Large intestine (tissue), 3 donors: ENCODE measurements around the gene LRRC47. TPM values are rescaled to one million over a fixed set of nuclear protein-coding genes. Genes with fewer than 3 reads are reported as not detected.

Experiments used
- DNase-seq, 2 donors: peaks; one replicate each; pipeline versions ENCODE4 v3.0.0 to v3.0.0-alpha.2; 2013
- H3K27ac ChIP-seq: one replicate; pipeline ENCODE4 v1.5.1; 2013; ENCODE audit warnings: low read length
- H3K27me3 ChIP-seq: 2 replicates; pipeline ENCODE4 v1.6.1; 2013; ENCODE audit warnings: low read length; ENCODE audit not compliant: control insufficient read depth, insufficient read depth
- H3K36me3 ChIP-seq: 2 replicates; pipeline ENCODE4 v1.6.1; 2013; ENCODE audit warnings: low read length; ENCODE audit not compliant: control insufficient read depth, insufficient read depth
- H3K4me1 ChIP-seq: one replicate; pipeline ENCODE4 v1.6.1; 2013; ENCODE audit warnings: low read length; ENCODE audit not compliant: control insufficient read depth, insufficient read depth
- H3K4me3 ChIP-seq: one replicate; pipeline ENCODE4 v1.5.1; 2013; ENCODE audit warnings: low read length
- H3K9me3 ChIP-seq: one replicate; pipeline ENCODE4 v1.6.1; 2013; ENCODE audit warnings: mild to moderate bottlenecking, low read depth, low read length, moderate library complexity; ENCODE audit not compliant: control insufficient read depth
- WGBS: methylation state at CpG from one replicate; pipeline ENCODE4 v1.1.5; 2013; ENCODE audit warnings: low lambda C conversion rate; ENCODE audit not compliant: insufficient coverage; 5-methylcytosine and 5-hydroxymethylcytosine counted together
- polyA plus RNA-seq: library from polyadenylated mRNA; unstranded; fragments of 120-200 nt; gene quantifications from one replicate; pipeline ENCODE4 v1.2.1, GENCODE V29; 2013

Gene LRRC47
- polyA plus RNA-seq, 1 donor: 47.9 TPM

DNA sequence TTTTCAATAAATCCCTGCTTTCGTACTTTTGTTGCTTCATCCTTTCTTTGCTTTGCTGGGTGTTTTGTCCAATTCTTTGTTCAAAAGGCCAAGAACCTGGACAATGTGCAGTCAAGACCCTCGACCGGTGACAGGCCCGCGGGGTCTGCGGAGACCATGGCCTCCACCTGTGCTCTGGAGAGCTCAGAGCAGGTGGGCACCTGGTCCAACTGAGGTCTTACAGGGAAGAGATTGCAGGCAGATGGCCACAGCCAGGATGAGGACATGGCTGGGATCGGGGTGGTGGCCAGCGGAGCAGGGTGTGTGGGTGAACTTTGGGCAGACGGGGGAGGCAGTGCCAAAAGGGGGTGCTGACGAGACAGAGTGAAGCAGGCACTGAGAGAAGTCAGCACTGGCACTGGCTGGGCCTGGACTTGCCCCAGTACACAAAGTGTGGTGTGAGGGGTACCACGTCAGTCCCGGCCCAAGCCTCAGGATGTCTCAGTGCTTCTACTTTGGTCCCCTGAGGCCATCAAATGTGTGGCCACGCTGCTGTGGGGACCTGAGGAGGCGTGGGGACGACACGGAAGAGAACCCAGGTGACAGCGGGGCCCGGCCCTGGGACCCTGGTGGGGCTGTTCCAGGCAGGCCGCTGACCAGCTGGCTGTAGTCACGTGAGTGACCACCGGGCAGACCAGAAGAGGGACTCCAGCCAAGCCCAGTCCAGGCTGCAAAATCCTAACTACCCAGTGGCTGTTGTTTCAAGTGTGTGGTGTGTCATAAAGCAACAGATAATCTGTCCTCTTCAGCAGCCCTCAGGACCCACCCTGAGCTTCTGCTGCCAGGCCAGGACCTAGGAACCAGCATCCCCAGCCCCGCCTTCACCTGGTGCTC lies 54.5 kb downstream of the LRRC47 start:
- no peak for DNase-seq
- Histone ChIP-seq H3K4me1 (no peaks in the 10 kb centered on the region), H3K36me3 (peaks cover 37% of the 10 kb centered on the region), H3K9me3 (no peaks in the 10 kb centered on the region), H3K27me3 (no peaks in the 10 kb centered on the region), H3K27ac (no peak overlapping the region), H3K4me3 (no peak overlapping the region)
- no CpG with 5 or more reads among the region's 22 CpGs for WGBS

DNA sequence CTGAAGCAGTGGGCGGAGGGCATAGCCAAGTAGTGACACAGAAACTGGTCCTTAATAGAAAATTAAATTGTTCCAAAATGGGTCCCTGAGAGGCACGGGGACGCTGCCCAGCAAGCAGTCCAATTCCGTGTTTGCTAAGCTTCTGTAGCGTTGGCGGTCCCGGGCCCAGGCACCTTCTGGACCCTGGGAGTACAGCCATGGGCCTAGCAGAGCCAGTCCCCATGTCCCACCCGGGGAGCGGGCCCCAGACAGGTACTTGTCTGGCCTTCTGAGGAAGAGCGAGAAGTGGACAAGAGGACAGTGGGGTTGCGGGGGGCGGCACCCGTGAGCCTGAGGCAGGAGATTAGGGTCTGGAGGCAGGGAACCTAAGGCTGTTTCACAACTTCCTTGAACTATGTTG lies 55.5 kb downstream of the LRRC47 start:
- no peaks in the 10 kb centered on the region for H3K4me1 ChIP-seq
- no peak overlapping the region for H3K27ac ChIP-seq
- WGBS: 100% methylated on average over 2 of the region's 13 CpGs
- H3K27me3 ChIP-seq: no peaks in the 10 kb centered on the region
- H3K4me3 ChIP-seq: no peak overlapping the region
- H3K9me3 ChIP-seq: no peaks in the 10 kb centered on the region
- H3K36me3 ChIP-seq: peaks cover 45% of the 10 kb centered on the region
- no peak for DNase-seq

DNA sequence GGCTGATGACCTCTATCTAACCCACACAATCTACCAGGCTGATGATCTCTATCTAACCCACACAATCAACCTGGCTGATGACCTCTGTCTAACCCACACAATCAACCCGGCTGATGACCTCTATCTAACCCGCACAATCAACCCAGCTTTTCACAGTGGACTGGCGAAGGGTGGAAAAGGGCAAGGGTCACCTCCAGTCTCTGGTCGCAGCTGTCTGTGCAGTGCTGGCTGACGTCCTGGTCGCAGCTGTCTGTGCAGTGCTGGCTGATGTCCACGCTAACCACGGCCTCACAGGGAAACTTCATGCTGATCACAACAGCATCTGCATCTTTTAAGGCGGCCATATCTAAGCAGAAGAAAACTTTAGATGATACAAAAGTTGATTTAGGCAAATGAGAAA lies 56.3 kb downstream of the LRRC47 start:
- H3K9me3 ChIP-seq: no peaks in the 10 kb centered on the region
- no peak overlapping the region for H3K27ac ChIP-seq

DNA sequence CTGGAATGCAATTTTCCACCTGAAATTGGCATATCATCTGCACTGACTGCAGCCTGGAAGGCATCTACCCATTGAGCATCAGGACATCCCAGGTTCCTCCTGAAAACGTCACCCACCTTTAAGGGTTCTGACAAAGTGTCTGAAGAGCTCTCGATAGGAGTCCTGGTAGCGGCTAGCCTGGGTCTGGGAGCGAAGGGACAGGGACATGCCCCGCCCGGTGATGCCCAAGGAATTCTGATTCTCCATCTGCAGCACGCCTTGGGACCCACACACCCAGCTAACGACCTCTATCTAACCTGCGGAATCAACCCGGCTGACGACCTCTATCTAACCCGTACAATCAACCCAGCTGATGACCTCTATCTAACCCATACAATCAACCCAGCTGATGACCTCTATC lies 57.4 kb downstream of the LRRC47 start:
- Histone ChIP-seq H3K27me3 (no peaks in the 10 kb centered on the region), H3K4me1 (peaks cover 7% of the 10 kb centered on the region), H3K36me3 (peaks cover 45% of the 10 kb centered on the region), H3K4me3 (no peak overlapping the region), H3K27ac (no peak overlapping the region), H3K9me3 (no peaks in the 10 kb centered on the region)
- no CpG with 5 or more reads among the region's 12 CpGs for WGBS
- DNase-seq: no peak

More for the DNA sequence above, 56.3 kb downstream of the LRRC47 start:
- H3K4me3 ChIP-seq: no peak overlapping the region
- DNase-seq: no peak
- peaks cover 45% of the 10 kb centered on the region for H3K36me3 ChIP-seq
- no peaks in the 10 kb centered on the region for H3K27me3 ChIP-seq
- WGBS: no CpG with 5 or more reads among the region's 9 CpGs
- no peaks in the 10 kb centered on the region for H3K4me1 ChIP-seq

DNA sequence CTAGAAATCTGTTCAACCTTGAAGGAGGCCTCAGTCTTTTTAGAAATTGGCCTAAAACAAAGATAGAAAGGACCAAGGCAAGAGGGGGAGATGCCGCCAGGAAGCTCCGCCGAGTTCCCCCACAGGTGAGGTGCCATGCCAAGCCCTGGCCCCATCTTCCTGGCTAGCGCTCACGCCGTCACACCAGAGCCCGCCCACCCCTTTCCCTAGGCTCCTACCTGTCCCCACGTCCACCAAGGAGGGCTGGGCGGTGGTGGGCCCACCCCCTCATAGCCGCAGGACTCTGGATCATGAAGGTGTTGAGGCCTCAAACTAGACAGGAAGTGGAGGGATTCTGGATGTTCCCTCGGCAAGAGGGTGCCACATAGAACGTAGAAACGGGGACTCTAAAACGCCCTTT lies 59.6 kb downstream of the LRRC47 start:
- Histone ChIP-seq H3K4me3 (no peak overlapping the region), H3K36me3 (peaks cover 30% of the 10 kb centered on the region), H3K27me3 (peaks cover 8% of the 10 kb centered on the region), H3K9me3 (no peaks in the 10 kb centered on the region), H3K4me1 (peaks cover 25% of the 10 kb centered on the region), H3K27ac (no peak overlapping the region)
- no peak for DNase-seq
- WGBS: no CpG with 5 or more reads among the region's 14 CpGs

DNA sequence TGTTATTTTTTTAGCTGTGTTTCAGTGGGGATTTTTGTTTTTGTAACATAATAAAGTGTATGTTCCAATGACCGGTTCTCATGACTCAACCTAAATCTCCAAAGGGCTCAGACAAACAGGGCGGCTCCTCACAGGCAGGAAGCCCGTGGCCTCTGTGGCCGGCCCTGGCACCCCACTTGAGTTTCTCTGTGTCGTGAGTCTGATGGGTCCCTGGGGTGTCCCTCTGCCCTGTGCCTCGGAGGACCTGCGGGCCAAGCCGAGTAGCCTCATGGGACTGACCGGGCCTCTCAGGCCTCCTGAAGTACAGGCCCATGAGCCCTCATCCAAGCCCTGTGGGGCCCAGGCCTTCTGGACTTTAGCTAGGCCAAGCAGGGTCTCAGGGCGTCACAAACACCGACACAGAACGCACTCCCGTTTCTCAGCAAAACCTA lies 60.2 kb downstream of the LRRC47 start:
- H3K9me3 ChIP-seq: no peaks in the 10 kb centered on the region
- no peak overlapping the region for H3K27ac ChIP-seq
- H3K27me3 ChIP-seq: peaks cover 8% of the 10 kb centered on the region
- no peak for DNase-seq
- peaks cover 28% of the 10 kb centered on the region for H3K36me3 ChIP-seq
- no peak overlapping the region for H3K4me3 ChIP-seq
- peaks cover 25% of the 10 kb centered on the region for H3K4me1 ChIP-seq
- no CpG with 5 or more reads among the region's 13 CpGs for WGBS

DNA sequence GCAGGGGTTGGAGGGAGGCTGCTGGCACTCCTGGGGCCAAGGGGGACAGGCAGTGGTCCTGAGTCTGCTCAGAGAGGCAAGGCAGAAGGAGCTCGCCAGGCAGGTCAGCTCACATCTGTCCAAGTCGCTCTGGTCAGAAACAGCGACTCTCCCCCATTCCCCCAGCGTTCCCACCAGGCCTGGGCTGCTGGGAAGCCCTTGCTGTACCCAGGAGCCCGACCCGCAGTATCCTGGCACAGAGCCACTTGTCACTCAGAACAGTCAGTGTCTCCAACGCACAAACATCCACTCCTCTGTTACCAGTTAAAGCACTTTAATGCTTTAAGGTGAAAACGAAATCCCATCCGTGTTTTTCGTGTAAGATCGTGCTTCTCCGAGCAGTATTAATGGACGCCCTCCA lies 60.6 kb downstream of the LRRC47 start:
- Histone ChIP-seq H3K4me3 (no peak overlapping the region), H3K9me3 (no peaks in the 10 kb centered on the region), H3K36me3 (peaks cover 26% of the 10 kb centered on the region), H3K27me3 (peaks cover 8% of the 10 kb centered on the region), H3K4me1 (peaks cover 25% of the 10 kb centered on the region), H3K27ac (no peak overlapping the region)
- DNase-seq: no peak
- WGBS: 100% methylated on average over 4 of the region's 13 CpGs

DNA sequence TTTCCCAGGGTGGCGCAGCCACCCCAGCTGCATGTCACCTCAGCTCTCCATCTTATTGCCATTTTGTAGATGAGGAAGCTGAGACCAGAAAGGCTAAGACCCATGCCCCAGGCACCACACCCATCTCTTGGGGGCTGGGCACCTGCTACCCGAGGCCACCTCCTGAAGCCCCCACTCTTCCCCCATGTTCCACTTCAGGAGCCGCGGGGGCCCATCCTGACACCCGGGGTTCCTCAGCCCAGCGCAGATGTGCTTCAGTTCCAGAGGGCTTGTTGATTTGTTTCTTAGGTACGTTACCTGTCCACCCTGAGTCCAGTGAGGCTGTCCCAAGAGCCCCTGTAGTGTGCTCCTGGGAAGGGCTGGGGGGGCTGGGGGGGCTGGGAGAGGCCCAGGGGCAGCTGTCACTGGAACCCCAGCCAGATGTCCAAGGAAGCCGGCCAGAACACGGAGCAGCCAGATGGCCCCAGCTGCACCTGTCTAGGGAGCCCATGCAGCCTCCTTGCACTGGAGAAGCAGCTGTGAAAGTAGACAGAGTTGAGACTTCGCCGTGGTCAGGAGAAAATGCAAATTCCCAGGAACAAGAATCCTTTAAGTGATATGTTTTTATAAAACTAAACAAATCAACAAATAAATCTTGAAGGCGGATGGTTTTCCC lies 61.1 kb downstream of the LRRC47 start:
- no peak overlapping the region for H3K27ac ChIP-seq
- H3K9me3 ChIP-seq: no peaks in the 10 kb centered on the region
- H3K27me3 ChIP-seq: peaks cover 8% of the 10 kb centered on the region
- no peak for DNase-seq
- H3K36me3 ChIP-seq: peaks cover 25% of the 10 kb centered on the region
- no peak overlapping the region for H3K4me3 ChIP-seq
- no CpG with 5 or more reads among the region's 12 CpGs for WGBS
- peaks cover 25% of the 10 kb centered on the region for H3K4me1 ChIP-seq

DNA sequence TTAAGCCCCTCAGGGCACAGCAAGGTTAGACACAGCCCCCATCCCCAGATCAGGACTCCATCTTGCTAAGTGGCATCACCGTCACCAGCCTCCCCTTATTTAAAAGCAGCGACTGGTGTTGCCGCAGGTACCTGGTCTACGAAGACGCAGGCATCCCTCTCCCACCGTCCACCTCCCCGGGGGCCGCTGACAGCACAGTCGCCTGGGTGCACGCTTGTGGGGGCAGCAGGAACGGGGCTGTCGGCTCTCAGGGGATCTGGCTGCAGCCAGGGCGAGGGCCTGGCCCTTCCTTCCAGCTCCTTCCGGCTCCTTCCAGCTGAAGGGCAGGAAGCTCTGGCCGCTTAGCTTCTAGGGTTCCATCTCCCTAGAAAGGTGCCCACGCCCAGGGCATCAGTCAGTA lies 61.7 kb downstream of the LRRC47 start:
- Histone ChIP-seq H3K27me3 (peaks cover 8% of the 10 kb centered on the region), H3K4me1 (peaks cover 25% of the 10 kb centered on the region), H3K9me3 (no peaks in the 10 kb centered on the region), H3K36me3 (peaks cover 22% of the 10 kb centered on the region), H3K4me3 (no peak overlapping the region), H3K27ac (no peak overlapping the region)
- DNase-seq: no peak
- WGBS: no CpG with 5 or more reads among the region's 16 CpGs

DNA sequence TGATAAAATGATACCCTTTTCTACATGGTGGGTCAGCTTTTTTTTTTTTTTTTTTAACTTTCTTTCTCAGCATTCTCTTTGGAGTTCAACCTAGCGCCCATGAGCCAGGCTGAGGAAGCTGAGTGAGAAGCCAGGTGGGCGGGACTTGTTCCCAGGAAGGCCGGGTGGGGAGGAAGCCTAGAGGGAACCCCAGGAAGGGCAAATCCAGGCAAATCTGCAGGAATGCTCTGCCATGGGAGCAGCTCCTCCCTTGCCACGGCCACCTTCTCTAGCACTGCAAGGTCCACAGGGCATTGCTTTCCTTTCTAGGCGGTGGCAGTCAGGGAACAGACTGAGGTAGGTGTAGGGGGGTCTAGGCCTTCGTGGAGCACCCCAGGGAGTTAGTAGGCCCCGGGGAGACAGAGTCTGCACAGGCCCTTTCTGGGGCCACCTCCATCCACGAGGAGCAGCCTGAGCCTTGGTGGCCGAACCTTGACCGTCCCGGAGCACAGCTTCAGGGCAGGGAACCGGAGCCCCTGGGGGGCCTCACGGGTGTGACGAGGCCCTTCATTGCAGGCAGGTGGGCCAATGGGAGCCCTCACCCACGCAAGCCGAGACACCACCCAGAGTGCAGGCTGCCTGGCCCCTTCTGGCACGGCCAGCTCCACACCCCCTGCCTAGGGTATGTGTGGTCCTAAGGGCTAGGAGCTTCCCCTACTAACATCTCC lies 62.3 kb downstream of the LRRC47 start:
- peaks cover 21% of the 10 kb centered on the region for H3K36me3 ChIP-seq
- H3K4me3 ChIP-seq: no peak overlapping the region
- WGBS: no CpG with 5 or more reads among the region's 17 CpGs
- peak overlapping the region; percentile 58 for H3K27ac ChIP-seq
- H3K9me3 ChIP-seq: no peaks in the 10 kb centered on the region
- DNase-seq: peak; percentile 29 to 70
- peaks cover 25% of the 10 kb centered on the region for H3K4me1 ChIP-seq
- H3K27me3 ChIP-seq: peaks cover 8% of the 10 kb centered on the region
